Uterus (tissue), 2 donors: ENCODE results near the gene ZNF280A.

ENCODE experiments used
- CTCF ChIP-seq, 4 experiments: fragments of 200-600 bp in 2 of 4; fragments of 450-650 bp in 2 of 4; sonication (generic) in 2 of 4; IDR thresholded peaks; one replicate each; pipeline ENCODE4 v1.5.1; 2016 to 2019; ENCODE audit warnings: antibody characterized with exemption in 4 of 4, mild to moderate bottlenecking in 2 of 4, moderate library complexity in 1 of 4
- POLR2A ChIP-seq, 2 donors: fragments of 450-650 bp; IDR thresholded peaks; one replicate each; pipeline ENCODE4 v1.6.1; 2016; ENCODE audit warnings: antibody characterized with exemption in 2 of 2, mild to moderate bottlenecking in 1 of 2, moderate library complexity in 1 of 2

- no peak for TF ChIP-seq POLR2A (IDR thresholded peaks at IDR 0.05)
- no peak for TF ChIP-seq CTCF (IDR thresholded peaks at IDR 0.05)
Measured at GRCh38 chr22:22469527-22469926, 50.5 kb downstream of the ZNF280A start.
